GM19238 (cell line): ENCODE data around the gene KIF16B.
"Not testable (repeated sequence)": the region's sequence is repeated elsewhere in the genome, so short reads cannot be mapped to it uniquely, and the experiment has no call there.

ENCODE experiments used
- DNase-seq: peaks from one replicate; pipeline ENCODE4 v3.0.0; 2011; ENCODE audit warnings: low spot score; ENCODE audit not compliant: insufficient read length

The KIF16B gene

DNA sequence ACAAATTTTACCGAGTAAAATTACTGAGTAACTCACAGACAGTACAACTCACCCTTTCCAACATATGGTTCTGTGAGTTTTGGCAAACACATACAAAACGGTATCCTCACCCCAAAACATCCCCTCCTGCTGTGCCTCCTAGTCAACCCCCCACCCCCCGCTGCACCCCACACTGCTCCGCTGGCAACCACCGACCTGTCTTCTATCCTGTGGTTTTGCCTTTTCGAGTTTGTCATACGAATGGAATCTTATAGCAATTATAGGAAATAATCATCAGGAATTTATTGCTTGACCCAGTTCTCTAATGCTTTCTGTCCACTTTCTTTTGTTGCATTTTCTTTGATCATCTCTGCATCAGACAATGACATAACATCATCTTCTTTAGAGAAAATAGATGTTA lies 312.3 kb downstream of the KIF16B start:
- DNase-seq: no peak

- DNase-seq: not testable (repeated sequence)
These were observed 313.1 kb downstream of the KIF16B start for GRCh38 chr20:16260133-16260532.

DNA sequence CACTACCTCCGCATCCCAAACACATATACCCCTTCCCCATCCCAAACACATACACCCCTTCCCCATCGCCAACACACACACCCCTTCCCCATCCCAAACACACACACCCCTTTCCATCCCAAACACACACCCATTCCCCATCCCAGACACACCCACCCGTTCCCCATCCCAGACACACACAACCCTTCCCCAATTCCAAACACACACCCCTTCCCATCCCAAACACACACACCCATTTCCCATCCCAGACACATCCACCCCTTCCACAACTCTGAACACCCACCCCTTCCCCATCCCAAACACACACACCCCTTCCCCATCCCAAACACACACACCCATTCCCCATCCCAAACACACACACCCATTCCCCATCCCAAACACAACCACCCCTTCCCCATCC lies 314.5 kb downstream of the KIF16B start:
- no peak for DNase-seq

DNA sequence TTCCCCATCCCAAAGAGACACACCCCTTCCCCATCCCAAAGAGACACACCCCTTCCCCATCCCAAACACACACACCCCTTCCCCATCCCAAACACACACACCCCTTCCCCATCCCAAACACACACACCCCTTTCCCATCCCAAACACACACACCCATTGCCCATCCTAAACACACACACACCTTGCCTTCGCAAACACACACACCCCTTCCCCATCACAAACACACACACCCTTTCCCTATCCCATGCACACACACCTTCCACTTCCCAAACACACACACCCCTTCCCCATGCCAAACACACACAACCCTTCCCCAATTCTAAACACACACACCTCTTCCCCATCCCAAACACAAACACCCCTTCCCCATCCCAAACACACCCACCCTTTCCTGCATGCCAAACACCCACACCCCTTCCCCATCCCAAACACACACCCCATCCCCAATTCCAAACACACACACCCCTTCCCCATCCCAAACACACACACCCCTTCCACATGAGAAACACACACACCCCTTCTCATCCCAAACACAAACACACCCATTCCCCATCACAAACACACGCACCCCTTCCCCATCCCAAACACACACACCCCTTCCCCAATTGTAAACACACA lies 315.3 kb downstream of the KIF16B start:
- DNase-seq: no peak

DNA sequence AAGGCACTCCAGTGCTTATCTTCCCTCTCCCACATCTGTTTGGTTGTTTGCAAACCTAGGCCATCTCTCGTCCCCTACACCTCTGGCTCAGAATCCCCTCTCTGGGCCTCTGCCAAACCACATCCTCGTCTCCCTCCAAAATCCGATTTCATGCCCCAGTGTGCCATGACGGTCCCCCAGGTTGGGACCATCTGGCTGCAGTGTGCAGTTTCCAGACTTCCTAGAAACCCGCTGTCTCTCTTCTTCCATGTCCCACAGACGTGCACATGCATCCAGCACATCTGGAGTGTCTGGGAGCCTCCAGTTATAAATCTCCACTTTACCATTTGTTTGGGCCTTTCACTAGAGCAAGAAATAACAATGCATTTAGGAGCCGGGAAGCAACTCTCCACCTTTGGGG lies 316.2 kb downstream of the KIF16B start:
- no peak for DNase-seq

- no peak for DNase-seq
These were observed 326.4 kb downstream of the KIF16B start for GRCh38 chr20:16246870-16247269.

- no peak for DNase-seq
These were observed 327.0 kb downstream of the KIF16B start for GRCh38 chr20:16246291-16246690.

- no peak for DNase-seq
These were observed 327.4 kb downstream of the KIF16B start for GRCh38 chr20:16245879-16246278.

GRCh38 chr20:16244892-16245291 lies 328.4 kb downstream of the KIF16B start:
- no peak for DNase-seq

DNA sequence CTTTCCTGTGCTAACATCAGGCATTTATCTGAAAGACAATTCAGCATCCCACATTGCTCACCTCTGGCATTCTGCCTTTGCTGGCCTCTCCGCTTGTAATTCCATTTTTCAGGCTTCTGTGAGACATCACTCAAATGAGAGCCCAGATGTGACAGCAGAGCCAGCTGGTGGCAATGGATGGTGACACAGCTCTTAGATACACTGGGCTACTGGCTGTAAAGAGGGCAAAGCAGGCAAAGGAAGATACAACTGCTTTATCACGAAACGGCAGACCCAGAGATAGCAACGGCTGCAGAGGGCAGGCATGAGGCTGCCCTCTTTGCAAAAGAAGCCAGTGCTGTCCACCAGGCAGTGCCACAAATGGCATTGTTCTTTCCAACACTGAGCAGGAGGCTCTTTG lies 329.8 kb downstream of the KIF16B start:
- DNase-seq: no peak

DNA sequence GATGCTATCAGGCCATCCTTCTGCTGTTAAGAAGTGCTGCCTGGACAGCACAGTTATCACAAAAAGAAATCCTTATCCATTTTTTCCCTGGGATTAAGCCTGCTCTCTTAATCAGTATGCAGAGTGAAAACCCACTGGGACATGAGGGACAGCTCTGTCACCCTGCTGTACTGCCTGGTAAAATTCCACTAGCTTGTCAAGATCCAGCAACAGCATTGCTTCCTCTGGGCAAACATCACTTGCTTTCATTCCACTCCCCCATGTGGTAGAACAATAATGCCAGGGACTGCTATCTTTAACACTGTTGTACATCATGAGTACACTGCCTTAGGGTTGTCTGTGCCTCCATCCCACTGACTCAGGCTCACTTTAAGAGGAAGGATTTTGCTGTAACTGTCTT lies 331.3 kb downstream of the KIF16B start:
- DNase-seq: no peak

DNA sequence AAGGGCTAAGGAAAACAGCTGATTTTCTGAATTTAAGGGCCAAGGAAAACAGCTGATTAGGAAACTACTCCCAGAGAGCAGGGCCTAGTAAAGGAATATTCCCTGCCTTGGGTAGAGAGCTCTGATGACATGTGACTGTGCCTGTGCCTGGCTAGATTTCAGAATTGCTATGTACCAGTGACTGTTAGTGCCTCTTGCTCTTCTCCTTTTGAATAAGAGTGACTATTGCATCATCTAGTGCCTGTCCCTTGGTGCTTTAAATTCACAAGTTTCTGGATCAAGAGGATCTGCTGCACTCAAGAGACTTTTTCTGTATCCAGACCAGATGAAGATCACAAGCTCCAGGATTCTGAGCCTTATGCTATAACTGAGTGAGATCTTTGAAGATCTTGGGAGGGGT lies 332.9 kb downstream of the KIF16B start:
- DNase-seq: no peak

GRCh38 chr20:16236589-16237241 lies 336.5 kb downstream of the KIF16B start:
- no peak for DNase-seq

- DNase-seq: no peak
These were observed 342.8 kb downstream of the KIF16B start for GRCh38 chr20:16230402-16230801.

DNA sequence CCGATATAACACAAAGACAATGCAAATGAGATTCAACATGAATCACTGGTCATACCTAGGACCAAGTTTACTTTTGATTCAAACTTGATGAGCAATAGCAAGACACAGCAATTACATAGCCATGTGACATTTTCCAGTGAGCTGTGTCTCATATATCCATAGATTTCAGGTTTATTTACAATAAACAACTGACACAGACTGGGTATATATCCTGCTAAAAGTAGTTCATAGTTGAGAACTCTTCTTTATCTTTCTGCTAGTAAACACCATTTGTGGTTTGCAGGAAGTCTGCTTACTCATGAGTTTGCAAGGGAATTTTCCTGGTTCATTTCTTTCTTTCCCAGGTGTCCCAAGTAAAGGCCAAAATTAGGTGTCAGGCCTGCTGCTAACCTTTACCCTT lies 343.4 kb downstream of the KIF16B start:
- no peak for DNase-seq

- no peak for DNase-seq
These were observed 344.5 kb downstream of the KIF16B start for GRCh38 chr20:16228722-16229121.

- not testable (repeated sequence) for DNase-seq
These were observed 346.3 kb downstream of the KIF16B start for GRCh38 chr20:16226961-16227360.

GRCh38 chr20:16224836-16225235 lies 348.4 kb downstream of the KIF16B start:
- DNase-seq: no peak

GRCh38 chr20:16222859-16223411 lies 350.3 kb downstream of the KIF16B start:
- DNase-seq: no peak
